ENCODE results near the gene DENND2A. TPM values are rescaled to one million over a fixed set of nuclear protein-coding genes. Genes with fewer than 3 reads are reported as not detected.
A peak's percentile ranks its signal among the peaks of the same experiment; 100 is the strongest.
"Not testable (repeated sequence)": the region's sequence is repeated elsewhere in the genome, so short reads cannot be mapped to it uniquely, and the experiment has no call there.

The DENND2A gene
- total and polyA plus RNA-seq, 3 experiments from 2014 or later, result not detected

- Mint-ChIP-seq H3K27me3 (peaks cover 0 to 2% of the 10 kb centered on the region in 2 donors), H3K4me1 (peaks cover 24 to 36% (median 29%) of the 10 kb centered on the region in 3 donors), H3K27ac (peak overlapping the region in 6 of 8 donors; percentile 62 to 88 (median 84)), H3K9me3 (no peaks in the 10 kb centered on the region), H3K4me3 (peak overlapping the region; percentile 78 to 91 (median 83)), H3K36me3 (peaks cover 0 to 9% (median 0%) of the 10 kb centered on the region in 3 donors)
- ChIA-PET POLR2A (no interaction called here), CTCF (interaction anchor here (1.3 kb wide), 1 partner anchor 24 kb away, joined by 3 read pairs; the partner anchor contains the start of gene NDUFB2)
- DNase-seq, result no peak
- peaks cover 32% of the 10 kb centered on the region for H3K4me1 ChIP-seq (ENCODE audit: insufficient read depth, low read length)
- H3K27me3 ChIP-seq (ENCODE audit: insufficient read depth, low read length, poor library complexity, severe bottlenecking), result no peaks in the 10 kb centered on the region
- H3K27ac ChIP-seq (ENCODE audit: low read depth, low read length), result no peak overlapping the region
- peak overlapping the region; percentile 32 for H3K4me3 ChIP-seq (ENCODE audit: low read length)
- no peaks in the 10 kb centered on the region for H3K9me3 ChIP-seq (ENCODE audit: low read length)
- no peaks in the 10 kb centered on the region for H3K36me3 ChIP-seq (ENCODE audit: insufficient read depth, low read length)
Measured at GRCh38 chr7:140671966-140672365, 31.4 kb upstream of the DENND2A start.

- Histone ChIP-seq H3K4me3 (ENCODE audit: low read length) (no peak overlapping the region), H3K36me3 (ENCODE audit: insufficient read depth, low read length) (no peaks in the 10 kb centered on the region), H3K9me3 (ENCODE audit: low read length) (no peaks in the 10 kb centered on the region), H3K4me1 (ENCODE audit: insufficient read depth, low read length) (peaks cover 25% of the 10 kb centered on the region), H3K27me3 (ENCODE audit: insufficient read depth, low read length, poor library complexity, severe bottlenecking) (no peaks in the 10 kb centered on the region), H3K27ac (ENCODE audit: low read depth, low read length) (no peak overlapping the region)
- DNase-seq, result no peak
- POLR2A ChIA-PET, result no interaction called here
- H3K27ac Mint-ChIP-seq, result no peak overlapping the region
- peak overlapping the region in 2 of 7 donors; percentile 15 to 67 for H3K4me3 Mint-ChIP-seq
- peaks cover 23 to 27% (median 26%) of the 10 kb centered on the region in 3 donors for H3K4me1 Mint-ChIP-seq
- H3K9me3 Mint-ChIP-seq, result no peaks in the 10 kb centered on the region
- CTCF ChIA-PET, result interaction anchor here (2.2 kb wide), 1 partner anchor 17 kb away, joined by 7 read pairs; no protein-coding TSS in a partner anchor
- H3K36me3 Mint-ChIP-seq, result no peaks in the 10 kb centered on the region
- peaks cover 0 to 2% of the 10 kb centered on the region in 2 donors for H3K27me3 Mint-ChIP-seq
Measured at GRCh38 chr7:140670343-140670935, 29.8 kb upstream of the DENND2A start.

- H3K27ac Mint-ChIP-seq; H3K36me3 ChIP-seq (ENCODE audit: insufficient read depth, low read length); H3K4me3 ChIP-seq (ENCODE audit: low read length); H3K27me3 ChIP-seq (ENCODE audit: insufficient read depth, low read length, poor library complexity, severe bottlenecking); POLR2A ChIA-PET; H3K27ac ChIP-seq (ENCODE audit: low read depth, low read length); H3K9me3 Mint-ChIP-seq; H3K36me3 Mint-ChIP-seq; H3K27me3 Mint-ChIP-seq; H3K9me3 ChIP-seq (ENCODE audit: low read length); DNase-seq: not testable (repeated sequence)
- Mint-ChIP-seq H3K4me1 (peaks cover 20 to 21% (median 21%) of the 10 kb centered on the region in 3 donors), H3K4me3 (peak overlapping the region in 2 of 7 donors; percentile 3 to 67)
- H3K4me1 ChIP-seq (ENCODE audit: insufficient read depth, low read length), result peaks cover 19% of the 10 kb centered on the region
- CTCF ChIA-PET, result interaction anchor here (1.3 to 2.2 kb wide), 2 partner anchors 17 to 26 kb away, joined by 3 to 7 read pairs; partner anchors contain the start of gene NDUFB2
Measured at GRCh38 chr7:140669862-140670261, 29.2 kb upstream of the DENND2A start.

GRCh38 chr7:140669352-140669751, 28.7 kb upstream of the DENND2A start:
- DNase-seq, result no peak
- Mint-ChIP-seq H3K4me3 (peak overlapping the region in 1 of 7 donors; percentile 1), H3K4me1 (peaks cover 14 to 16% (median 16%) of the 10 kb centered on the region in 3 donors), H3K27me3 (peaks cover 0 to 3% of the 10 kb centered on the region in 2 donors), H3K27ac (no peak overlapping the region), H3K36me3 (peaks cover 0 to under 1% (median 0%) of the 10 kb centered on the region in 3 donors), H3K9me3 (no peaks in the 10 kb centered on the region)
- peaks cover 14% of the 10 kb centered on the region for H3K4me1 ChIP-seq (ENCODE audit: insufficient read depth, low read length)
- H3K27ac ChIP-seq (ENCODE audit: low read depth, low read length), result no peak overlapping the region
- no peaks in the 10 kb centered on the region for H3K36me3 ChIP-seq (ENCODE audit: insufficient read depth, low read length)
- CTCF ChIA-PET, result interaction anchor here (0.6 to 2.2 kb wide), 3 partner anchors 16 to 33 kb away, joined by 3 to 7 read pairs (median 5); partner anchors contain the start of gene NDUFB2
- H3K4me3 ChIP-seq (ENCODE audit: low read length), result no peak overlapping the region
- POLR2A ChIA-PET, result no interaction called here
- no peaks in the 10 kb centered on the region for H3K9me3 ChIP-seq (ENCODE audit: low read length)
- H3K27me3 ChIP-seq (ENCODE audit: insufficient read depth, low read length, poor library complexity, severe bottlenecking), result no peaks in the 10 kb centered on the region

GRCh38 chr7:140668641-140669040, 28.0 kb upstream of the DENND2A start:
- peaks cover 0 to 3% of the 10 kb centered on the region in 2 donors for H3K27me3 Mint-ChIP-seq
- Histone ChIP-seq H3K27me3 (ENCODE audit: insufficient read depth, low read length, poor library complexity, severe bottlenecking) (no peaks in the 10 kb centered on the region), H3K4me1 (ENCODE audit: insufficient read depth, low read length) (peaks cover 7% of the 10 kb centered on the region), H3K4me3 (ENCODE audit: low read length) (no peak overlapping the region), H3K27ac (ENCODE audit: low read depth, low read length) (no peak overlapping the region), H3K36me3 (ENCODE audit: insufficient read depth, low read length) (no peaks in the 10 kb centered on the region), H3K9me3 (ENCODE audit: low read length) (no peaks in the 10 kb centered on the region)
- peaks cover 0 to 2% (median 0%) of the 10 kb centered on the region in 3 donors for H3K36me3 Mint-ChIP-seq
- H3K4me1 Mint-ChIP-seq, result peaks cover 8 to 9% (median 8%) of the 10 kb centered on the region in 3 donors
- no peaks in the 10 kb centered on the region for H3K9me3 Mint-ChIP-seq
- no peak overlapping the region for H3K4me3 Mint-ChIP-seq
- no peak overlapping the region for H3K27ac Mint-ChIP-seq
- POLR2A ChIA-PET, result no interaction called here
- CTCF ChIA-PET, result interaction anchor here (1.3 to 2.2 kb wide), 2 partner anchors 15 to 28 kb away, joined by 3 to 7 read pairs; partner anchors contain the start of gene NDUFB2
- DNase-seq, result no peak

- Histone ChIP-seq H3K36me3 (ENCODE audit: insufficient read depth, low read length) (no peaks in the 10 kb centered on the region), H3K4me1 (ENCODE audit: insufficient read depth, low read length) (peaks cover 5% of the 10 kb centered on the region), H3K4me3 (ENCODE audit: low read length) (no peak overlapping the region), H3K9me3 (ENCODE audit: low read length) (no peaks in the 10 kb centered on the region), H3K27ac (ENCODE audit: low read depth, low read length) (no peak overlapping the region), H3K27me3 (ENCODE audit: insufficient read depth, low read length, poor library complexity, severe bottlenecking) (no peaks in the 10 kb centered on the region)
- ChIA-PET CTCF (interaction anchor here (0.6 kb wide), 1 partner anchor 328 kb away, joined by 3 read pairs; no protein-coding TSS in a partner anchor), POLR2A (no interaction called here)
- Mint-ChIP-seq H3K27ac (no peak overlapping the region), H3K4me3 (no peak overlapping the region), H3K36me3 (peaks cover 0 to 2% (median 0%) of the 10 kb centered on the region in 3 donors), H3K27me3 (peaks cover 0 to 3% of the 10 kb centered on the region in 2 donors), H3K9me3 (no peaks in the 10 kb centered on the region), H3K4me1 (peaks cover 5 to 6% (median 5%) of the 10 kb centered on the region in 3 donors)
- no peak for DNase-seq
Measured at GRCh38 chr7:140667476-140667875, 26.9 kb upstream of the DENND2A start.

GRCh38 chr7:140662938-140663337, 22.3 kb upstream of the DENND2A start:
- DNase-seq; H3K4me1 ChIP-seq (ENCODE audit: insufficient read depth, low read length); POLR2A ChIA-PET; H3K9me3 Mint-ChIP-seq; CTCF ChIA-PET; H3K27ac Mint-ChIP-seq; H3K27ac ChIP-seq (ENCODE audit: low read depth, low read length); H3K36me3 ChIP-seq (ENCODE audit: insufficient read depth, low read length); H3K4me1 Mint-ChIP-seq; H3K27me3 Mint-ChIP-seq; H3K36me3 Mint-ChIP-seq; H3K4me3 ChIP-seq (ENCODE audit: low read length); H3K9me3 ChIP-seq (ENCODE audit: low read length); H3K27me3 ChIP-seq (ENCODE audit: insufficient read depth, low read length, poor library complexity, severe bottlenecking); H3K4me3 Mint-ChIP-seq: not testable (repeated sequence)

GRCh38 chr7:140661124-140661523, 20.5 kb upstream of the DENND2A start:
- H3K9me3 Mint-ChIP-seq, result no peaks in the 10 kb centered on the region
- no peaks in the 10 kb centered on the region for H3K9me3 ChIP-seq (ENCODE audit: low read length)
- H3K27me3 Mint-ChIP-seq, result peaks cover 8 to 9% of the 10 kb centered on the region in 2 donors
- H3K4me1 ChIP-seq (ENCODE audit: insufficient read depth, low read length), result peaks cover 12% of the 10 kb centered on the region
- H3K4me3 ChIP-seq (ENCODE audit: low read length), result no peak overlapping the region
- peaks cover 0 to 2% (median 0%) of the 10 kb centered on the region in 3 donors for H3K36me3 Mint-ChIP-seq
- no peak overlapping the region for H3K27ac Mint-ChIP-seq
- DNase-seq, result no peak
- H3K27ac ChIP-seq (ENCODE audit: low read depth, low read length), result no peak overlapping the region
- H3K27me3 ChIP-seq (ENCODE audit: insufficient read depth, low read length, poor library complexity, severe bottlenecking), result no peaks in the 10 kb centered on the region
- no peak overlapping the region for H3K4me3 Mint-ChIP-seq
- H3K4me1 Mint-ChIP-seq, result peaks cover 11 to 12% (median 11%) of the 10 kb centered on the region in 3 donors
- CTCF ChIA-PET, result interaction anchor here (0.9 to 1.2 kb wide), 3 partner anchors 10 to 22 kb away, joined by 3 read pairs; no protein-coding TSS in a partner anchor
- POLR2A ChIA-PET, result no interaction called here
- no peaks in the 10 kb centered on the region for H3K36me3 ChIP-seq (ENCODE audit: insufficient read depth, low read length)

All from CD8-positive, alpha-beta memory T cell (primary cell).